ENCODE measurements around the gene DHRS9.

Gene DHRS9

DNA sequence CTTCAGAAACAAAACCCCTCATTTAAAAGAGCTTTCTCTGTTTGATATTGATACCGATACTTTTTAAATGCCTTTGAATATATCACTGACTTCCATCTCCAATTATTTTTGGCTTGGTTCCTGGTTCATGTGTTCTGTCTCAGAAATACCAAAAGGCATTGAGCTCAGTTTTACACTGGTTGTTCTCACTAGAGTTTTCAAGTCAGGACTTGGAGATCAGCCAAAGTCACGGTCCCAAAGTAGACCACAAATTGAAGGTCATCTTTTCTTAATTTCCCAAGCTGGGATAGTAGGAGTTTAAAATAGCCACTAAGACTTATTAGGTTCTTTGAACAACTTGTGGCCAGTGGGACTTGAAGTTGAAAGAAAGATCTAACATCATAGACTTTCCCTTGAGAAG, 24.2 kb downstream of the DHRS9 start:
- DNase-seq (ENCODE audit: low read depth in 2 of 2, low spot score in 1 of 2), result no peak

DNA sequence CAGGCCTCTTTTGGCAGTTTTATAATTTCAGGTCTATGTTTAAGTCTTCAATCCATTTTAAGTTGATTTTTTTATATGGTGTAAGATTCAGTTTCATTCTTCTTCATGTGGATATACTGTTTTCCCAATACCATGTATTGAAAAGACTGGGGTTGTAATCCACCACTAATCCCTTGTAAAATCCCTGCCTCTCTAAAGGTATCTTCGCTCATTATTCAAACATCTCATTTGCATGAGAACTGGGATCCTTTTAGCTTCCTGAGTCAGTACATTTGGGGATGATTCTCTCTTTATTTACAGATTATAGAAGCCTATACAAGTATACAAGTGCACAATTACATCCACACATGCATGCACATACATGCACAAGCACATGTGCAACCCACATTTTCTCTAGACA, 25.3 kb downstream of the DHRS9 start:
- DNase-seq (ENCODE audit: low read depth in 2 of 2, low spot score in 1 of 2), result no peak

DNA sequence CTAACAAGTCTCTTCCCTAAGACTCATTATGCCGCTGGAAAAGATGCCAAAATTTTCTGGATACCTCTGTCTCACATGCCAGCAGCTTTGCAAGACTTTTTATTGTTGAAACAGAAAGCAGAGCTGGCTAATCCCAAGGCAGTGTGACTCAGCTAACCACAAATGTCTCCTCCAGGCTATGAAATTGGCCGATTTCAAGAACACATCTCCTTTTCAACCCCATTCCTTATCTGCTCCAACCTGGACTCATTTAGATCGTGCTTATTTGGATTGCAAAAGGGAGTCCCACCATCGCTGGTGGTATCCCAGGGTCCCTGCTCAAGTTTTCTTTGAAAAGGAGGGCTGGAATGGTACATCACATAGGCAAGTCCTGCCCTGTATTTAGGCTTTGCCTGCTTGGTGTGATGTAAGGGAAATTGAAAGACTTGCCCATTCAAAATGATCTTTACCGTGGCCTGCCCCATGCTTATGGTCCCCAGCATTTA, 26.3 kb downstream of the DHRS9 start:
- DNase-seq (ENCODE audit: low read depth in 2 of 2, low spot score in 1 of 2), result no peak

DNA sequence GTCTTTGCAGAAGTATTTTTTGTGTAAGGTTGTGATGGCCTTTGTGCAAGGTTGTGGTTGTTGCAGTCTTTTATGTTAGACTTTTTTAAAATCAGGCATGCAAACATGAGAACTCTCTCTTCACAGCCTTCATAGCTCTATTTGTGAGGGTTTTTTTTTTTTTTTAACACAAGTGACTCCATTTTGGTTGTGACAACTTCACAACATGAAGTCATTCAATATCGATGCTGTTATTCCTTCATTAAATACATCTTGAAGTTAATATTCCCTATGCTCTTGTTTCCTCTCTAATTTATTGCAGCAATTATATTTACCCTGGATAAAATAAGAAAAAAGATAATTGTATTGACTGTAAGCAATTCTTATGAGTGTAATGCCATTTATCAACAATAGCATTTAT, 35.5 kb downstream of the DHRS9 start:
- DNase-seq (ENCODE audit: low read depth in 2 of 2, low spot score in 1 of 2), result no peak

DNA sequence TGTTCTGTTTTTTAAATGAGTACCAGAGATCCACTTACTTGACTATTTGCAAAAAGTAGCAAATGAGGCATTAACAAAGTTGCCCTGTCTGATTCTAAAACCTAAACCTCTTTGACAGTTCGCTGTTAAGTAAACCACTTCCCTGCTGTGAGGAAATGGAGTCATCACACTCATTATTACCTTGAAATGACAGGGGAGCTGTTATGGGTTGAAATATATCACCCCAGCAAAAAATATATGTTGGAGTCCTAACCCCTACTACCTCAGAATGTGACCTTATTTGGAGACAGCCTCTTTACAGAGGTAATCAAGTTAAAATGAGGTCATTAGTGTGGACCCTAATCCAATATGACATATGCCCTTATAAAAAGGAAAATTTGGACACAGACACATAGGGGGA, 36.1 kb downstream of the DHRS9 start:
- no peak for DNase-seq (ENCODE audit: low read depth in 2 of 2, low spot score in 1 of 2)

DNA sequence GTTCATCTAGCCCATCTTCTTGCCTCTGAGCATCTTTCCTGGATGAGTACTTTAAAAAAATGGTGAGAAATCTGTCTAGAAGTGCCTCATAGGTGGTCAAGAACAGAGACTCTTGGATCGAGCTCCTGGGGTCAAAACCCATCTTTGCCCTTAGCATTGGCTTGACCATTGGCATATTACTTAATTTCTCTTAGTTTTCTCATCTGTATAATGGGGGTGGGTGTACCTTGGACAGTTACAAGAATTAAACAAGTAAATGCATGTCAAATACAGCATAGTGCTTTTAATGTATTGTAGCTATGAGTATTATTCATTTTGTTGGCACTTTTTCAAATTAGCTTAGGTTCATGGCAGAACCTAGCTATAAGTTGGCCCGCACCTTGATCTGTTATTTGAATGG, 36.8 kb downstream of the DHRS9 start:
- no peak for DNase-seq (ENCODE audit: low read depth in 2 of 2, low spot score in 1 of 2)

DNA sequence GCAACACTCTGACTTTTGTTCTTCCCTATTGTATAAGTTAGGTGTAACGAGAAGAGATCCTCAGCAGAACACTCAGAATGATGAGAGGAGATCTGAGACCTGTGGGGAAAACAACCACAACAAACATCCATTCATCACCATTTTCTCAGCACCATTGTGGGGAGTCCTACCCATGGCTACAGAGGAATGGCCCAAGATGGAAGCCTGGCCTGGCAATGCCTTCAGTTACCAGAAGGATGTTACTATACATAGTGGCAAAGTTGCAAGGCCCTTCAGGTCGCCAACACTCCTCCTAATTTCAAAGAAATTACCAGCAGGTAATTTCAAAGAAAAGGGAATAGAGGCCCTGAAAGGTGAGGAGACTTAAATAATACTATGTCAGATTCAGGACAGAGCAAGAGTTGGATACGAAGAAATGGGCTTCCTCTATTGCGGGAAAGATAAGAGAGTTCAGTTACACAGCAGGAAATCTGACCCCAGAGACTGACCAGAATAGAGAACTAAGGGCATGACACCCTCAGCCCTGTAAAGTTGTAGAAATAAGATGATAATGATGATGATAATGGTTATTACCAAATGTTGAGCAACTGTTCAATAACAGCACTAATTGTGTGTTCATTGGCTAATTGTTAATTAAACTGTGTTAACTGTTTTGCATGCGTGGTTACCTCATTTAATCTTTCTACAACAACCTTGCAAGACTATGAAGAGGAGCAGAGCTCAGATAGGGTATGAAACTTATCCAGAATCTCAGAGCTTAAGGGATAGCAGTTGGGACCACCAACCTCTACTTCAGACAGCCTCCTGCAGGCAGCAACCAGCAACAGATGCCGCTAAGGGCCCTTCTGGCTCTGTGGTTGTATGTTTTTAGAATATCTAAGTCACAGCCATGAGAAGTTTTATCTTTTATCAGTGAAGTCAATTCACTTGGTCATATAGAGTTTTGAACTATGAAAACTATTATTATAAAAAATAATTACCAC, 37.5 kb downstream of the DHRS9 start:
- DNase-seq (ENCODE audit: low read depth in 2 of 2, low spot score in 1 of 2), result no peak

DNA sequence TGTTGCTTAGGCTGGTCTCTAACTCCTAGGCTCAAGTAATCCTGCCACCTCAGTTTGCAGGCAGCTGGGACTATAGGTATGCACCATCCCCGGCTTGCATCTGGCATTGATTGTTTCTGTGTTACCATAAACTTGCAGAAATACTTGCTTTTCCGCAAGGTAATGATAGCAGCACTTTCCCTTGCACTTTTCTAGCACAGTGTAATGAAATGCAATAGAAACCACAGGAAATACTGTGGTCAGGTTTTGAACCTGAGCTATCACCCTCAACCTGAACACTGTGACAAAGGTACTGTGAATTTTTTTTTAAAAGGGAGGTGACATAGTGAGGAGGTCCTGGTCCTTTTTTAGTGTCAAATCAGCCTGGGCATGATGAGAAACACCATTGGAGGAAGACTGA, 38.3 kb downstream of the DHRS9 start:
- no peak for DNase-seq (ENCODE audit: low read depth in 2 of 2, low spot score in 1 of 2)

DNA sequence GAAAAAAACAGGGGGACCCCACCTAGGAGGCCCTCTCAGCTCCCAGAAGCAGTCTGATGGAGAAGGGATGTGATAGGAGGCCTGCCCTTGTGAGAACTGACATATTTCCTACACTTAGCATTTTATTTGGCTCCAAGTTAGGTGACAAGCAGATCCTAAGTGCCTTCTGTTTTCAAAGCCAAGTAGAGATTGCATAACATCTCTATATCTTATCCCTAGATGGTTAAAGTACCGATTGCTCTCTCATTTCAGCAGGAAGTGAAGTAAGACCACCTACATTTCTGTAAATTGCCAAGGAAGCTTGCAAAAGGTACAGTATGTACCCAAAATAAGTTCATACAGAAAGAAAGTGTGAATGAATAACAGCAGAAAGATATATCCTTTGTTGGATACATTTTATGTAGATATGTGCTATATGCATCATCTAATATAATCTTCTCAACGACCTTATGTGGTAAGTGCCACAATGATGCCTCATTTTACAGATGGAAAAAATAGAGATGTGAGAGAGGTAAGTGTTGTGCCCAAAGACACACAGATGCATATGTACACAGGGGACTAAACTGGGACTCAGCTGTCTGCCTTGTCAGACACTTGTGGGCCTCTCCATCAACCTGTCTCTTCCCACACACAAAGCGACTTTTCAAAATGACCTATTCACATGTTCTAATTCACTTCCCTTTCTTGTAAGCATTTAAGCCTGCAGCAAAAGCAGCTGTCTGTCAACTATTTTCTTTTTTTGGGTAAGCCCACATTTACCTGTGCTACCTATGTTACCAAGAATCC, 38.9 kb downstream of the DHRS9 start:
- DNase-seq (ENCODE audit: low read depth in 2 of 2, low spot score in 1 of 2), result no peak

DNA sequence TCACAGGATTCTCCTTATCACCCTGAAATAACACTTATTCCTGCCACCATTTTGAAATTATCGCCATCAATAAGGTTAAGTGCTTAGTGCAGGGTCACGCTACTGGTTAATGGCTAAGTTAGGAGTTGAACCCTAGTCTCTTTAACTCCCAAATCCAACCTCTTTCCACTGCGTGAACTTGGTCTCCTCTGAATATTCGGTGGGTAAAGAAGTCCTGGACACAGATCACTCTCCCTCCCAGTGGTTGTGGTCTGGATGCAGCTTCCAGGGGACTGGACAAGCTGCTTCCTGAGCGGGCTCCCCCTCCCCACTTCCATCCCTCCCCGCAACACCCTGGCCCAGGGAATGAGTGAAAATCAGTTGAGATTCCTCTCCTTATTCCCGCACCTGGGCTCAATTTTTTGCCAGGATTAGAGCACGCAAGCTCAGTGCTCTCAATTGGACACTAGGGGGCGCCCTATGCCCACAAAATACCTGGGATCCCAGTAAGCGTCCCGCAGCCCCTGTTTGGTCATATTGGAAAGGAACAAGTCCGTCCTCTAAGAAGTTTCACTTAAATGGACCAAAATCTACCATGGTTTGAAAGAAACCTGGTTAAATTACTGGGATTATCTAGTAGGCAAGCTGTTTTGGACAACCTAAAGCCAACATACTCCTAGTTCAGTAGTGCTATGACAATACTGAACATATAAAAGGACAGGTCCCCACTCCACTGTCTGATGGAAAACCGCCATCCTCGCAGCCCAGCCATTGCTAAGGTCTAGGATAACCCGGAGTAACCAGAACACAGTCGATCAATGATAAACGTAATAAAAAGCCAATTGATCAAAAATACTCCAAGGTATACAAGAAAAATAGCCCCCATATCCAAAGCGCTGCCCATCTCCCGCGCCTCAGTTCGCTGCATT, 40.4 kb downstream of the DHRS9 start:
- peak; percentile 50 to 53 for DNase-seq (ENCODE audit: low read depth in 2 of 2, low spot score in 1 of 2)

DNA sequence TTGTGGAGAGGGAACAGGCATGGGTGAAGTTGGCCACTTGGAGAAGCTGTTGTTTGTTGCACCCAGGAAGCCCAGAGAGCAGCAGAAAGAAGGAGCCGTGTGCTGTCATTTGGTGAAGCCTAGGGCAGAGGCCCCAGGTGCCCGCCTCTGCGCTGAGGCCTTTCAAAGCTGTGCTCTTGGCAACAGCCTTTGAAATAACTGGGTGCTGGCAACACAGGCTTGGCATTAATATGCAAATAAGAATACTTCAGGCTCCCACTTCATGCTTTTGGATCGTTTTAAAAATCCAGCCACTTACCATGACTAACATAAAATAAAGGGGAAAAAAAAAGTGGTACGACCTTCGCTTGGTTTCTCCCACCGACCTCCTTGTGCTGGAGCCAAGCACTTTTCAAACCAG, 41.1 kb downstream of the DHRS9 start:
- no peak for DNase-seq (ENCODE audit: low read depth in 2 of 2, low spot score in 1 of 2)

DNA sequence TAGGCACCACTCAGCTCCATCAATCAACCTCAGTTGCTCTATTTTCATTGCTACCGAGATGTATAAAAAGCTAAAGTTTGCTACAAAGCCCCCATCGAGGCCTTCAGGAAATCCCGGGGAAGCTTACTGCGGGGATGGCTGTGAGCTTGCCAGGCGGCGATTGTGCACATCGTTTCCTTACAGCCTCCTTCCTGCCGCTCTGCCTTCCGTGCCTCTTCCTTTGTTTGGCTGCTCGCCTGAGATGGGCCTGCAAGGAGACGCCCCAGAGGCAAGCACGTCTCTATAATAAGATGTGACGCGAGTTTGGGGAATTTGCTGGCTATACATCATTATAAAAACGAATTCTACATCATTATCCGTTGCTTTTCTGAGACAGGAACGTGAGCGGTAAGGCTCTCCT, 41.6 kb downstream of the DHRS9 start:
- DNase-seq (ENCODE audit: low read depth in 2 of 2, low spot score in 1 of 2), result no peak

DNA sequence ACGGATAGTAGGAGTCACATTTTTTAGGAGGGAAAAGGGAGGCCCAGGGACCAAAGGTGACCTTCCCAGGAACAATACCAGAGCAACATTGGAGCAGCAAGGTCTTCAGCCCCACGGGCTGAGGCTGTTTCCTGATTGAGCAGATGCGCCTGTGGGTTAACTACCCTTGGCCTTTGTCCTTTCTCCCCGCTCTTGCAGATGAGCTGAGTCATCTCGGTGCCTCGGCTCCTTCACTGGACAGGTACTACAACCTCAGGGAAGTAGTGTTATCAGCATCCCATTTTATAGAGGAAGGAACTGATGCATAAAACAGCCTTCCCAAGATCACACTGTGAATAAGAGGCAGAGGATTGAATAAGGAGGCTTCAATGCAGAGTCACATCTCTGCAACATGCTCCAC, 43.5 kb downstream of the DHRS9 start:
- DNase-seq (ENCODE audit: low read depth in 2 of 2, low spot score in 1 of 2), result no peak

DNA sequence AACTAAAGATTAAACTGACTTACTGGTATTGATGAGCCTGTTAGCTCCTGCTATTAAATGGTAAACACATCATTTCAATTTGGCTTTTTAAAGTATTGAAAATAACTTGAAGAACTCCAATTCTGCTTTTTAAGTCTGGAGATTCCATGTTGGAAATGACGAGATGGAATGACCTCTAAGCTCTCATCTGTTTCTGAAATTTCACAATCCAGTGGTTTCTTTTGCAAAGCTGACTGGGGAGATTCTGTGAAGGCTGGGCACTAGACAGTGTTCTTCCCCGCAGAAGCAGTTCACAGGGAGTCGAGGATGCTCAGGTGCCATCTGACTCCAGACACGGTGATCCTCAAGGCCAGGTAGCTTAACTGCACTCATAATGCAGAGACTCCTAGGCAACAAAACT, 44.7 kb downstream of the DHRS9 start:
- DNase-seq (ENCODE audit: low read depth in 2 of 2, low spot score in 1 of 2), result no peak

DNA sequence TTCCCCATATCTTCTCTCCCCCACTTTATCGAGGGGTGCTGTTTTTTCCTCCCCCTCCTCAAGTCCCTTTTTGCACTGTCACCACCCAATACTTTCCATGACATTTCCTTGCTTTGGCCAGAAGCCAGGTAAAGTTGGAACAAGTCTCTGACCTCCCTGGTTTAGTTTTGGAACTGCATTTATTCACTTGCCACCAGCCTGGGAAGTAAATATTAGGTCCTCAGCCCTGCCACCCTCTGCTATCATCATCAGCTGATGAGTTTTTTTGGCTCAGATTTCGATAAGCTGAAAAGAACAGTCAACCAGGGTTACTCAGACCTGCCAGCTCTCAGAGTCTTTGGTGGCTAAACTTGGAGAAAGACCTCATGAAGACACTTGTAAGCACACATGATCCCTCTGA, 47.0 kb downstream of the DHRS9 start:
- DNase-seq (ENCODE audit: low read depth in 2 of 2, low spot score in 1 of 2), result no peak

DNA sequence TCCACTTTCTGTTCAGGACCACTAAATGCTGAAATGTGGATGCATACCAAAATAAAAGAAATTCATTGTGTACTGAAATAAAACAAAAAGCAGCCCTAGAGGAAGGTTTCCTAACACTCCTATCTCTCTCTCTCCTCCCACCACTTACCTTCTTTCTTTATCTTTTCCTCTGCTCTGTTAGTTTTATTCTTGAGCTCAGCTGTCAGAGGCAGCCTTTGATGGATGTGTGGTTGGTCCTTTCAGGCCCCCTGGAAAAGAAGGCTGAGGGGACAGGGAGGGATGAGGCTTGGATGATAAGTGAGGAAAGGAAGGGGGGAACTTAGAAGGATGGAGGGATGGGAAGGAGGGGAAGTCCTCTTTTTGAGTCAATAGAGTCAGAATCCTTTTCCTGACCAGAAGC, 47.6 kb downstream of the DHRS9 start:
- no peak for DNase-seq (ENCODE audit: low read depth in 2 of 2, low spot score in 1 of 2)

DNA sequence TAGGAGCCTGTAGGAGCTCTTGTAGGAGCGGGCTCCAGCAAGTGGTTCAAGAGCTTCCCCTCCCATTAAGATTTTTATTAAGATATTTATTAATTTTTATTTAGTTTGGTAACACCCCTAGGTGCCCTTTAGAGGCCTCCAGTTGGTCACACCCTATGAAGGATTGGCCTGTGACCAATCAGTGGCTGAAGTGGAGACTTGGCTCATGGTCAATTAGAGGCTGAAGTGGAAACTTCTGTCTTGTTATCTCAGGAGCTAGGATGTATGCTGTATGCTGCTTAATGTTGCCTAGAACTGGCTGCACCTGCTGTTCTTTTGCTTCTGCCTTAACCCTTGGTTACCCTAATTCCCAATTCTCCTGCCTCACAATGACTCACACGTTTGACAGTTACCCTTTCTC, 48.7 kb downstream of the DHRS9 start:
- no peak for DNase-seq (ENCODE audit: low read depth in 2 of 2, low spot score in 1 of 2)

DNA sequence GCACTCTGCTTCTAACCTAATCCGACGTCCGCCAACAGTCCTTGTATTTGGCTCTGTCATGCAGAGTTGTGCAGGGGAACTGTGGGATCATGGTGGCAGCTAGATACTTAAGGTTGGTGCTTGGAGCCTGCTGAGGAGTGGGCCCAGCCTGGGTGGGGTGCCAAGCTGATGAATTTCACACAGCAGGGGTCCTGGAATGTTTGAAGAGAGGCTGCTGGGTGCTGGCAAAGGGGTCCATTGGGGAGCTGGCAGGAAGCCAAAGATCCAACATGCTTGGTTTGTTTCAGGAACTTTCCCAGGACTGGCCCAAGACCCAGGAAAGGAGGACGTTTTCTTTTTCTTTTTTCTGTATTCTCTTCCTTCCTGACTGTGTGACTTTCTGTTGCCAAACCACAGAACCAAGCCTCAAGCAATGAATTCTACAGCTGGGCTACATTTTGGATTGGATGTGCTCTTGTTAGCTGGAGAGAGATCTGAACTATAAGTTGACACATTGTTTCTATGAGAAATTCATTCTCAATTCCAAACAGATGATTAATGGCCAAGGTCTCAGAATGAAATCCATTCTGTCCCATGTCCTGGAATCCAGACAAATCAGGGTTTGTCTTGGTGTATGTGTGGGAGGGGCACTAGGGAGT, 49.9 kb downstream of the DHRS9 start:
- no peak for DNase-seq (ENCODE audit: low read depth in 2 of 2, low spot score in 1 of 2)

DNA sequence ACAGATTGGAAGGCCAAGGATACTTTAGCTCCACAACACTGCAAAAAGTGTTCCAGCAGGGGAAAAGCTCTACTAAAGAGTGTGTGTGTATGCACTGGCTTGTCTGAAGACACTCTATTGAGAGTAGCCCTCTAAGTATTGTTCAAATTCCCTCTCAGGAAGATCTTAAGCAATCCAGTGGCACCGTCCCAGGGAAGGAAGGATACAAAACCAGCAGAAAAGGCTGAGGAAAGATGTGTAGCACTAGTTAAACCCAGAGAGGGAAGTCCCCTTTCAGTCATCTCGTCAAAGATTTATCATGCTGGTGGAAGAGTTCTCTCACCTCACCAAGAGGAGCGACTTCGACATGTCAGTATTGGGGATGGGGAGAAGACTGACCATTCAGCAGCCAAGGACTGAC, 50.5 kb downstream of the DHRS9 start:
- no peak for DNase-seq (ENCODE audit: low read depth in 2 of 2, low spot score in 1 of 2)

DNA sequence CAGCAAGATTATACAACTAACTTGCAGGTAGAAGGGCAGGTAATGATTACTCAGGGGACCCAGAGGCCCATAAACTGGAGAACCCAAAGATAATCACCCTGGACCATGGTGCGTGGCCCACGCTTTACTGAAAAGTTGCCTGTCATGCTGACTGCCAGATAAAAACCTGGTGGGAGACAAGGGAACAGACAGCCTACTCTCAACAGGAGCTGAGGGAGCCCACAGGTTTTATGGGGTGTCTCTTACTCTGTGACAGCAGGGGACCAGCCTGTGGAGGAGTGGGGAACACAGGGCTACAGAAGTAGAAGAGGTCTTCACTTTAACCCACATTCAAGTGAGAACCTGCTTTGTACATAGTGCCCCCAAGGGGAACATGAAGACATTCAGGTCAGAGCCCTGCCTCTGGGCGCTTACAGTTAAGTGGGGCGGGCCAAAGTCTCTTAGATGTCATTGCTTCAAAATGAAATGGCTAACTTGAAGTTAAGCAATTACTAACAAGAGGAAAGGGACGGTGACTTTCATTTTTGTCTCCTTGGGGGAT, 60.4 kb downstream of the DHRS9 start:
- DNase-seq (ENCODE audit: low read depth in 2 of 2, low spot score in 1 of 2), result no peak
